Stimulated activated CD4-positive, alpha-beta T cell treated with anti-CD3 and anti-CD28 coated beads, Interleukin-4, amount 100 ng/mL, for 24 hours (primary cell): ENCODE data around the gene CXCL13.
"Not testable (repeated sequence)": the region's sequence is repeated elsewhere in the genome, so short reads cannot be mapped to it uniquely, and the experiment has no call there.

Source experiments
- DNase-seq: peaks from one replicate; pipeline ENCODE4 v3.0.0-alpha.2; 2020

CXCL13 gene

DNA sequence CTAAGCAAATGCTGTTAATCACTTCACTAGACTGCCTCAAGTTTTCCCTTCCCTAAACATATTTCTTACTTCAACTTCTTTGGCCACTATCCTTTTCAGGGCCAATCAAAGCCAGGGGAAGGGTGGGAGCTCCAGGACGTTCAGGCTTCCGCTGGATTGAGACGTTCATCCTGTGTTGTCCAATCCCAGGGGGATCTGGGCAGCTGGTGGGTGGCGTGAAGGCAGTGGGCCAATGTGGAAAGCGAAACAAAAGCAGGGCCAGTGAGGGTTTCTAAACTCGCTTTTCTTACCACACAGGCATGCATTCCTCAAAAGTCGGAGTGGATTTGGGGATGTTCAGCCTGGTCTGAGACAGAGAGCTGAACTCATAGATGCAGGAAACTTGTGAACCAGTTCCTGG is 7.6 kb downstream of the CXCL13 start:
- DNase-seq, result no peak

GRCh38 chr4:77615153-77615552 is 9.5 kb downstream of the CXCL13 start:
- DNase-seq, result no peak

GRCh38 chr4:77617203-77617602 is 11.6 kb downstream of the CXCL13 start:
- DNase-seq, result no peak

DNA sequence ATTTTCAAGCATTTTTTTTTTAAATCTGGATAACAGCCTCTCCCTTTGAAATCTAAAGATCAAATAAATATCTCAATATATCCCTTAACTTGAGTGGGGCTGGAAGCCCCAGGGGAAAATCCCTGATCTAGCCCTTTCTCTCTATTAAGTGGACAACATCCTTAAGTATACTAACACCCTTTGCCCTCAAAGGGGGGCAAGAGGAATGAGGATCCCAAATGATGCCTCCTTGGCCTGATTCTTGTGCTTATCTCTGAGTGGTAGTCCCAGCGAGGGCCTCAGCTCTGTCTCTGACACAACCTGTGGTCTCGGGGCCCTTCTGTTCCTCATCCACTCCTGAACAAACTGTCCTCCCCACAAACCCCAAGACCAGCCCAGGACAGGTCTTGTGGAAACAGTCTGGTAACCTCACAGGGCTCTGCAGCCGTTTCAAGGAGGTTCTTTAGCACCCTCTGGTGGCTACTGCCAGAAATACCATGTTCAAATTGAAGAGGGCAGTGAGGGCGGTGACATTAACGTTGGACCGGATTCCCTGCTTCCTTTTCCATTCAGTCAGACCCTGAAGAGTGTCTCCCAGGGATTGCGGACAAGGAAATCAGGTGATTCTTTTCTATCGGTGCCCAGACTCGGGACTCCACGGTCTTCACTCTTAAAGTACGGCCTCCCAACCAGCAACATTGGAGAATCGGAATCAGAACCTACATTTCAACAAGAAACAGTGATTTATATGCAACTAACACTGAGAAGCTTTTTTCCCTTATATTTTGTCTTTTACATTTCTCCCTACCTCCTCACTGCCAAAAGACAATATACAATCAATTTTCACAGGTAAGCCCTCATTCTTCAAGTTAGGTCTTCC is 13.0 kb downstream of the CXCL13 start:
- DNase-seq, result peak; percentile 72

DNA sequence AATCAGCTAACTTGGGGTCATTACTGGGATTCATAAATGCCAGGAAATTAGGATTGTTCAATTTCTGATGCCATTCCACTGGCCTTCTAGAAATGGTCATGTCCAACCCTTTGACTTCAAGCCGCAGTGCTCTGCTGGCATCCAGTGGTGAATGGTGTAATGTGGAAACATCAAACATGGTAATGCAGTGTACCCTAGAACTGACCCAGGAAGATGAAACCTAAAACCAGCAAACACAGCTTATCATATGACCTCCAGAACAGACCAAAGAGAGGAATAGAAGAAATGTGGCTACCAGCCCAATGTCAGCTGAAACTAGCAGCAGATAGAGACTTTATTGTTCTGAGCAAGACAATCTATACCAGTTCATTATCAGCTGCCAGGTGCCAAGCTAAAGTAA is 13.8 kb downstream of the CXCL13 start:
- no peak for DNase-seq

GRCh38 chr4:77621254-77621653 is 15.6 kb downstream of the CXCL13 start:
- no peak for DNase-seq

- DNase-seq, result no peak
Measured at GRCh38 chr4:77623091-77623490, 17.5 kb downstream of the CXCL13 start.

DNA sequence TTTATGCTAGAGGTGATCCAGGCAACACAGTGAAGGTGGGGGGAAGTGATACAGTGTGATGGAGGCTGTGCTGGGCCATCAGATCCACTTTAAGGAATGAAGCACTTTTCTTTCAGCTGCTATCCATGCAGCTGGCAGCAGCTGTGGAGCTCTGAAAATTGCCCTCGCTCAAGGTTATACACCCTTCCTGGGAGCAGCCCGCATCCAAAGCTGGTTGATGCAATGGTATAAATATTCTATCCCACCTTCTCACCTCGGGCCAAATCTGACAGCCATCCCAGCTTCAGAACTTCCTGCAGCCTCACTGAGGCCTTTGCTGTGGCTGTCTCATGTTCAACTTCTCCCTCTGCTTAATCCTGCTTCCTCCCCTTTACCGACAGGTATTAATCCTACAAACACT is 18.6 kb downstream of the CXCL13 start:
- no peak for DNase-seq

GRCh38 chr4:77625485-77625884 is 19.9 kb downstream of the CXCL13 start:
- no peak for DNase-seq

DNA sequence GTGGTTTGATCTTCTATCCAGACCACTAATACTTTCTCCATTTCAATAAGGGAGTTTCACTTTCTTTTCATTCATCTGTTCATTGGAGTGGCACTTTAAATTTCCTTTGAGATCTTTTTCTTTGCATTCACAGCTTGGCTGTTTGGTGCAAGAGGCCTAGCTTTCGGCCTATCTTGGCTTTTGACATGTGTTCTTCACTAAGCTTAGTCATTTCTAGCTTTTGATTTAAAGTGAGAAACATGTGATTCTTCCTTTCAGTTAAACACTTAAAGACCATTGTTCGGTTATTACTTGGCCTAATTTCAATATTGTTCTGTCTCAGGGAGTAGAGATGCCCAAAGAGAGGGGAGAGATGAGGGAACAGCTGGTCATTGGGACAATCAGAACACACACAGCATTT is 24.3 kb downstream of the CXCL13 start:
- no peak for DNase-seq

GRCh38 chr4:77631276-77631675 is 25.7 kb downstream of the CXCL13 start:
- no peak for DNase-seq

DNA sequence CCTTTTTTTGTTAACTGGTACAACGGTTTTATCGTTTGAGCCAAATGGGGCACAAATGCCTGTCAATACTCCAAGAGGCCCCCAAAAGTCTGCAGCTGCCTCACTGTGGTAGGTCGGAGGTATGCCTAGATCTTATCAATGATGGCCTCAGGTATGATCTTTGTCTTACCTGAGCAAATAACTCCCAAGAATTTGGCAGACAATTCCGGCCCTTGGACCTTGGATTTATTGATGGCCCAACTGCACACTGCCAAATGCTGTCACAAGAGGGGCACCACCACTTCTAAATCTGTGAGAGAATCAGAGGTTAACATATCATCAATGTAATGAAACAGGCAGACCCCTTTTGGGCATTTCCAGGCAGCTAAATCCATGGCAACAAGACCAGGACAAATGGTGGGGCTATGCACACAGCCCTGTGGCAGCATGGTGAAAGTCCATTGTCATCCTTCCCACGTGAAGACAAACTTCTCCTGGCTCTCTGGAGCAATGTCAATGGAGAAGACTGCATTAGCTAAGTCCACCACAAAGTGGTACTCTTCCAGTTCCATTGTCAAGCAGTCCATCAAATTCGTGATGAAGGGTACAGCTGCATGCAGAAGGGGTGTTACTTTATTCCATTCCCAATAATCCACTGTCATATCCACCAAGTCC is 28.6 kb downstream of the CXCL13 start:
- no peak for DNase-seq

DNA sequence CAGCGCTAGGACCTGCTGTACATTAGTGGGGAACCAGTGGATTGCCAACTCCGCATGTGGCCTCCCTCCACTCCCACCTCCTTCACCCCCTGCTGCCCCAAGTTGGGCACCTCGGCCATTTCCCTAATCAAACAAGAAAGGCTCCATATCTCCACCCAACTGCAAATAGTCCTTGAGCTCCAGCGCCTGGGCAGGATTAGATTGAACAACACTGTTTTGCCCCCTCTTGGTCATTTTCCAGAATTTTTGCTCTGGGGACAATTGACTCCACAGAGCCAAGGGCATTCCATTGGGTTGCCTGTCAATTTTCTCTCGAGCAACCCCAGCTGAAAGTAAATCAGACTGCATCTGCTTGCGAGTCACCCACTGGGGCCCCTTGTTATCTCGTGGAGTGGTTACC is 29.6 kb downstream of the CXCL13 start:
- no peak for DNase-seq

DNA sequence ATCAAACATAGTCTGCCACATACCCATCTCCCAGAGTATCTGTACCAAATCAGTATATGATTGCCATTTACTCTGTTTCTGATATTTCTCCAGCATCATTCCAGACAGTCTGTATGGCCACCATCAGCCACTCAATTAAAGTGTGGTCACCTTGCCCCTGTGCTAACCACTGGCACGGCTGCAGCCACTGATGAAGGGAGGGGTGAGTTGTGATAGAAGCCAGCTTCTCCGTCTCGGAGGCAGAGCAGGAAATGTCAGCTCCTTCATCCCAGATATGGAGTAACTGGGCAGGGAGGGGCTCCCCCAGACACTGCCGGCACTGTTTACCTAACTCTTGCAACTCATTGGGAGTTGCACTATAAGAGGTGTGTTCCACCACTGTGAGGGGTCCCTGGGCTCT is 30.3 kb downstream of the CXCL13 start:
- DNase-seq, result no peak

GRCh38 chr4:77636902-77637301 is 31.3 kb downstream of the CXCL13 start:
- DNase-seq, result no peak

DNA sequence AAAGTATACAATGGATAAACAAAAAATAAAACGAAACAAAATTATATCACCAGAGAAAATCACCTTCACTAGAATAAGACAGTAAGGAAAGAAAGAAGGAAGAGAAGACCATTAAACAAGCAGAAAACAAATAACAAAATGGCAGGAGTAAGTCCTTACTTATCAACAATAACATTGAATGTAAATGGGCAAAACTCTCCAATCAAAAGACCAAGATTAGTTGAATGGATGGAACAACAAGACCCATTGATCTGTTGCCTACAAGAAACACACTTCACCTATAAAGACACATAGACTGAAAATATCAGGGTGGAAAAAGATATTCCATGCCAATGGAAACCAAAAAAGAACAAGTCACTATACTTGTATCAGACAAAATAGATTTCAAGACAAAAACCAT is 38.4 kb downstream of the CXCL13 start:
- not testable (repeated sequence) for DNase-seq

DNA sequence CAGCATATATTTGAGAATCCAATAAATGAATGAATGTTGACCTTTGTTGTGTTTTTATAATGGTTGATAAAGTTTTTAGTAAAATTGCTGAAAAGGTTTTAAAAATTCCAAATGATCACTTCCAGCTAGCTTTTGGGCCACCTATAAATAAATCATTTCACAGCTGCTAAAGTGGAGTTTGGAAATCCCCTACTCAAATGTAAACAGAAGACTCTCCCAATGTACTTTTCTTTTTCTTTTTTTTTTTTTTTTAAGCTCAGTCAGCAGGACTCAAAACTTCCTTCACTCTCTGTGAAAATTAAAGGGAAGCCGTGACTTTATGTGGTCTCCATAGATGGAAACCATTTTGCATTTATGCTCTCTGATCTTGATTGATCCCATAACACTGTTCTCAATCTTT is 45.2 kb downstream of the CXCL13 start:
- no peak for DNase-seq

- no peak for DNase-seq
Measured at GRCh38 chr4:77651820-77652219, 46.2 kb downstream of the CXCL13 start.

DNA sequence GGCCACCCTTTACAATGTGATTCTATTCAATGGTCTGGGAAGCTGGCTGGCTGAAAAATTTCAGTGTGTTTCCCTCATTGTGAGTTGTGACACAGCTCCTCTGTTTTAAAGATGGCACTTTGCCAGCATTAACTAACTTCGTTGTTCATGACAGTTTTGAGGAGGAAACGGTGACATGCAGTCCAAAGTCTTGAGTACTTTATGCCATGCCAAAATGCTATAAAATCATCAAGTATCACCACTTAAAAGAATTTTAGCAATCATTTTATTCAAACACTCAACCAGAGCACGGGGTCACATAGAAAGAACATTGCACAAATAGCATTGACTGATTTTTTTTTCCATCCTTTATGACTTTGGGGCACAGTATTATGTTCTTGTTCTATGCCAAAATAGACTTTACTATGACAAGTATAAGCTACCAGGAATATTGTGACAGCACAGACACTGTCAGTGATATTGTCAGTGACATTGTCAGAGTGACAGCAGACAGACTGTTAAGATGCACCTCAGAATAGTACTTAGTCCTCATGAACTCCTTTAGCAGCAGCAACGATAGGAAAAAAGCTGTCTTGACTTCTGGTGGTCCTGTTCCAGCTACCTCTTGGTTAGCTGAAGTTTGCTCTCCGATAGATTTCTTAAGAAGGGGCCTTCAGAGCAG is 46.7 kb downstream of the CXCL13 start:
- DNase-seq, result no peak

DNA sequence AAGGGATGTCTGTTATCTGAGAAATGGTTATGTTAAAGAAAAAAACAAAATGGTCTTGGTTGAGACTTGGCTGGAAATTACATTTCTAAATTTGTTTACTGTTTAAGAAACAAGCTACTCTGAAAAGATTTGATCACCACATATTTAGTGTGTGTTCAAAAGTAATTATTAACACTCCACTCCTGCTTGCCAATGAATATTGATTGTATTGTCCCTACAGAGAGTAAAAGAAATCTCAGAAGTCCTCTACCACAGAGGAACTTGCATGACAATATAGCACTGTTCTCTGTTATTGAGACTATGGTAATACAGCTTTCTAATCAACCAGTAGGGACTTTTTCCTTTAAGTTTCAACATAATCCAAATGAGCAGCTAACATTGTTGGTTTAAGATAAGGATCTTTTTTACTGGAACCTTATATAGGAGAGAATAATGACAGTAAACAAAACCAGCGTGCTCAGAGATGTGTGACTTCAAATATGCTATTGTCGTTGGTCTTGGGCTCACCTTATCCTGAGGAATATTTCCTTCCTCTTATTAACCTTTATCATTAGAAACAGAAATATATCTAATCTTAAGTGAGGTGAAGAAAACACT is 47.6 kb downstream of the CXCL13 start:
- no peak for DNase-seq

GRCh38 chr4:77660318-77660717 is 54.7 kb downstream of the CXCL13 start:
- DNase-seq, result not testable (repeated sequence)
